Upper lobe of left lung (tissue), 4 donors: ENCODE data around the gene SSRP1.

Source experiments
- CTCF ChIP-seq, 6 experiments: fragments of 450-650 bp in 4 of 6; fragments of 200-600 bp in 2 of 6; sonication (generic) in 2 of 6; IDR thresholded peaks; one replicate each; pipeline ENCODE4 v1.5.1; 2016 to 2019; ENCODE audit warnings: antibody characterized with exemption in 6 of 6
- EP300 ChIP-seq, 4 donors: sonication (generic); formaldehyde crosslinking; IDR thresholded peaks; one replicate each; pipeline ENCODE4 v1.5.1; 2017; ENCODE audit warnings: antibody characterized with exemption in 4 of 4, control low read depth in 2 of 4
- POLR2A ChIP-seq, 4 donors: fragments of 450-650 bp; IDR thresholded peaks; one replicate each; pipeline ENCODE4 v1.5.1; 2016 to 2017; ENCODE audit warnings: antibody characterized with exemption in 4 of 4, mild to moderate bottlenecking in 2 of 4
- POLR2AphosphoS5 ChIP-seq, 2 donors: sonication (generic); formaldehyde crosslinking; IDR thresholded peaks; one replicate each; pipeline ENCODE4 v1.5.1; 2017; ENCODE audit warnings: antibody characterized with exemption in 2 of 2

- TF ChIP-seq POLR2A (IDR thresholded peaks at IDR 0.05), result no peak
- TF ChIP-seq POLR2AphosphoS5 (IDR thresholded peaks at IDR 0.05), result no peak
- no peak for TF ChIP-seq CTCF (IDR thresholded peaks at IDR 0.05)
- TF ChIP-seq EP300 (IDR thresholded peaks at IDR 0.05), result no peak
Observed at GRCh38 chr11:57276169-57276970, 59.3 kb downstream of the SSRP1 start.
